ENCODE measurements around the gene ZNF160.
"Not testable (repeated sequence)": the region's sequence is repeated elsewhere in the genome, so short reads cannot be mapped to it uniquely, and the experiment has no call there.

Gene ZNF160

DNA sequence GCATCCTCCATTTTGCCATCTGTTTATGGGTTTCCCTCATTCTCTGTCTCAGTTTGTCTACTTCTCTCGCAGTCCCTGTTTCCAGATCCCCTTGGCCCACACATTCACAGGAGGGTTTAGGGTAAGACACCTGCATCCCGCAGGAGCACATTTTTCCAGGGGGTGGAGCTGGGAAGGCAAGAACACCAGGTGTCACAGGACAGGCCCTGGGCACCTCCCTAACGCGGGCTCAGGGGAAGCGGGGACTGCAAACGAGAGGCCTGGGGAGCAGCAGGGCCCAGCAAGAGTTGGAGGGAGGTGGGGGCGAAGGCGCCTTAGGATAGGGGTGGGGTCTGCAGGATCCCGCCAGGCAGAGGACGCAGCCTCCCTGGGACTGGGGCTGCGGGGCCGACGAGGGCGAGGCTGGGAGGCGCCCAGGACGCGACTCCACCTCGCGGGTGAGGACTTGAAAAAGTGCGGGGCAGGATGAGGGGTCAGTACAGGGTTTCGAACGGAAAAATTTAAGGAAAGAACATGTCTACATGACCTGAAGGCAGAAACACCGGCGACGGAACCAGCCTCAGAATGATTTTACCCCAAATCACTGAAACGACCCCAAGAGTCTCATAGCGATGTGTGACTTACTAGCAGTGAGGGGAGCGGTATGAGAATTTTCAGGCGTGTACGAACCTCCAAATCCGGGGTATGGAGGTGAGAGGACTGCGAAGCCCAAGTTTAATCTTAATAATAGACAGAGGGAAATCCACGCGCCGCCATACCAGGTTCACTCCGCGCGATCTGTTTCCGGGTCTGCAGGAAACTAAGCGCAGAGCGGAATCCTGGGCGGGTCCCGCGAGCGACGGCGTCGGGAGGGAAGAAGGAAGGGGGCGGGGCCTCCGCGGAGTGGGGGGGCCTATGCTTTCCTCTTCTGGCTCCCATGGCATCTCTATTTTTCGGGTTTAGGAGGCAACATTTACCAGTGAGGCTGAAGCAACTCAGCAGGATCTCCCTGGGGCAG is 65.8 kb downstream of the ZNF160 start:
- Histone ChIP-seq H3K27ac (peak overlapping the region; percentile 39), H3K4me3 (ENCODE audit: low read depth, low read length) (peak overlapping the region; percentile 58), H3K36me3 (replicated peaks) (no peaks in the 10 kb centered on the region), H3K27me3 (replicated peaks) (no peaks in the 10 kb centered on the region)
- in situ Hi-C loops (cut with HindIII; ENCODE audit: low pct_ligation_motif_present, low sequenced_read_pairs) = no loop called here
- TF ChIP-seq, protein P1, sequence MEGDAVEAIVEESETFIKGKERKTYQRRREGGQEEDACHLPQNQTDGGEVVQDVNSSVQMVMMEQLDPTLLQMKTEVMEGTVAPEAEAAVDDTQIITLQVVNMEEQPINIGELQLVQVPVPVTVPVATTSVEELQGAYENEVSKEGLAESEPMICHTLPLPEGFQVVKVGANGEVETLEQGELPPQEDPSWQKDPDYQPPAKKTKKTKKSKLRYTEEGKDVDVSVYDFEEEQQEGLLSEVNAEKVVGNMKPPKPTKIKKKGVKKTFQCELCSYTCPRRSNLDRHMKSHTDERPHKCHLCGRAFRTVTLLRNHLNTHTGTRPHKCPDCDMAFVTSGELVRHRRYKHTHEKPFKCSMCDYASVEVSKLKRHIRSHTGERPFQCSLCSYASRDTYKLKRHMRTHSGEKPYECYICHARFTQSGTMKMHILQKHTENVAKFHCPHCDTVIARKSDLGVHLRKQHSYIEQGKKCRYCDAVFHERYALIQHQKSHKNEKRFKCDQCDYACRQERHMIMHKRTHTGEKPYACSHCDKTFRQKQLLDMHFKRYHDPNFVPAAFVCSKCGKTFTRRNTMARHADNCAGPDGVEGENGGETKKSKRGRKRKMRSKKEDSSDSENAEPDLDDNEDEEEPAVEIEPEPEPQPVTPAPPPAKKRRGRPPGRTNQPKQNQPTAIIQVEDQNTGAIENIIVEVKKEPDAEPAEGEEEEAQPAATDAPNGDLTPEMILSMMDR (IDR thresholded peaks at IDR 0.05; ENCODE audit: low read depth, low read length, missing control alignments) = no peak
- peak; percentile 56 for DNase-seq

- no peaks in the 10 kb centered on the region for H3K27me3 ChIP-seq (replicated peaks)
- in situ Hi-C loops (cut with HindIII; ENCODE audit: low pct_ligation_motif_present, low sequenced_read_pairs) = no loop called here
- TF ChIP-seq, protein P1 (IDR thresholded peaks at IDR 0.05; ENCODE audit: low read depth, low read length, missing control alignments) = no peak
- H3K27ac ChIP-seq = no peak overlapping the region
- no peak for DNase-seq
- no peaks in the 10 kb centered on the region for H3K36me3 ChIP-seq (replicated peaks)
- no peak overlapping the region for H3K4me3 ChIP-seq (ENCODE audit: low read depth, low read length)
Observed at GRCh38 chr19:53034948-53035675, 68.1 kb downstream of the ZNF160 start.

DNA sequence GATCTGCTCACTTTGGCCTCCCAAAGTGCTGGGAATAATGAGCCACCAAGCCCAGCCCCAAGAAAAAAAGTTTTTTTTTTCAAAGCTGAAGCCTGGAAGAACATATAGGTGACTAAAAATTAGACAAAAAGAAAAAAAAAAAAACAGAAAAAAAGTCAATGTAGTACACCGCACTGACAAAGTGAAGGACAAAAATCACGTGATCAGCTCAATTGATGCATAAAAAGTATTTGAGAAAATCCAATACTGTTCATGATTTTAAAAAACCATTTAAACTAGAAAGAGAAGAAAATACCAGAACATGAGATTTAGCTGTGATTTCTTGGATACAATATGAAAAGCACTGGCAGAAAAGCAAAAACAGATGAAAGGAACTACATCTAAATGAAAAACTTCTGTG is 69.2 kb downstream of the ZNF160 start:
- no peak for DNase-seq
- no peak overlapping the region for H3K4me3 ChIP-seq (ENCODE audit: low read depth, low read length)
- no peaks in the 10 kb centered on the region for H3K36me3 ChIP-seq (replicated peaks)
- in situ Hi-C loops (cut with HindIII; ENCODE audit: low pct_ligation_motif_present, low sequenced_read_pairs) = no loop called here
- H3K27ac ChIP-seq = no peak overlapping the region
- TF ChIP-seq, protein P1 (IDR thresholded peaks at IDR 0.05; ENCODE audit: low read depth, low read length, missing control alignments) = no peak
- no peaks in the 10 kb centered on the region for H3K27me3 ChIP-seq (replicated peaks)

GRCh38 chr19:53028306-53028705 is 74.9 kb downstream of the ZNF160 start:
- H3K4me3 ChIP-seq (ENCODE audit: low read depth, low read length); H3K27ac ChIP-seq; DNase-seq; H3K27me3 ChIP-seq (replicated peaks); in situ Hi-C loops (cut with HindIII; ENCODE audit: low pct_ligation_motif_present, low sequenced_read_pairs); H3K36me3 ChIP-seq (replicated peaks): not testable (repeated sequence)

- no peaks in the 10 kb centered on the region for H3K27me3 ChIP-seq (replicated peaks)
- H3K27ac ChIP-seq = no peak overlapping the region
- TF ChIP-seq, protein P1 (IDR thresholded peaks at IDR 0.05; ENCODE audit: low read depth, low read length, missing control alignments) = no peak
- no peak overlapping the region for H3K4me3 ChIP-seq (ENCODE audit: low read depth, low read length)
- in situ Hi-C loops (cut with HindIII; ENCODE audit: low pct_ligation_motif_present, low sequenced_read_pairs) = no loop called here
- H3K36me3 ChIP-seq (replicated peaks) = no peaks in the 10 kb centered on the region
- DNase-seq = no peak
Observed at GRCh38 chr19:53019684-53020083, 83.5 kb downstream of the ZNF160 start.
